ENCODE measurements around the gene CELF5.

The CELF5 gene

DNA sequence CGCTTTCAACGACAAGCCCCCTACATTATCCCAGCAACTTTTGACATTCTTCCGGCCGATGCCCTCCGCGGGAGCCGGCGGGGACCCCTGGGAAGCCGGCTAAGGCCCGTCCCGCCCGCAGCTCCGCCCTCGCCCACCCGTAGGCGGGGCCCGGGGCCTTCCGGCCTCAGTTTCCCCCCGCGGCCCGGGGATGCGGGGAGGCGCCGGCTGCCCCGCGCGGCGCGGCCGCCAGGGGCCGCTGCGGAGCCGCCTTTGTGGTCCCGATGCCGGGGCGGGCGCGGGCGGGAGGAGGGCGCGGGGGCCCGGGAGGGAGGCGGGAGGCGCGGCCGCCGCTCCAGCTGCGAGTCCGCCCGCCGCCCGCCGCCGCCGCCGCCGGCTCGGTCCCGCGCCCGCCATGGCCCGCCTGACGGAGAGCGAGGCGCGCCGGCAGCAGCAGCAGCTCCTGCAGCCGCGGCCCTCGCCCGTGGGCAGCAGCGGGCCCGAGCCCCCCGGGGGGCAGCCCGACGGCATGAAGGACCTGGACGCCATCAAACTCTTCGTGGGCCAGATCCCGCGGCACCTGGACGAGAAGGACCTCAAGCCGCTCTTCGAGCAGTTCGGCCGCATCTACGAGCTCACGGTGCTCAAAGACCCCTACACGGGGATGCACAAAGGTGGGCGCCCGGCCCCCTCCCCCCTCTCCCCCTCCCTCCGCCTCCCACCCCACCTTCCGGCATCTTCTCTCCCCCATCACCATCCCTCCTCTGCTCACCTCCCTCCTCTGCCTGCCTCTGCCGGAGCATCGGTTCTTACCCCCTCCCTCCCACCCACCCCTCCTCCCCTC lies at the start of gene CELF5:
CELF5 (plus strand) TSS at position 316 of the 823 bp plus-strand sequence; CDS start at position 395, 79 bp downstream.
- H3K4me3 ChIP-seq (ENCODE audit: low read length) = peak within 1 kb of the TSS; percentile 69
- H3K9me3 ChIP-seq (ENCODE audit: low read length) = no peaks in the 10 kb centered on the region
- H3K27me3 ChIP-seq (ENCODE audit: insufficient read depth, low read length) = no peaks in the 10 kb centered on the region
- peaks cover 16% of the 10 kb centered on the region for H3K4me1 ChIP-seq (ENCODE audit: insufficient read depth, low read length)
- no peak within 1 kb of the TSS for H2AFZ ChIP-seq (ENCODE audit: low read depth, low read length)
- H3K36me3 ChIP-seq (ENCODE audit: insufficient read depth, low read length) = no peaks in the 10 kb centered on the region

DNA sequence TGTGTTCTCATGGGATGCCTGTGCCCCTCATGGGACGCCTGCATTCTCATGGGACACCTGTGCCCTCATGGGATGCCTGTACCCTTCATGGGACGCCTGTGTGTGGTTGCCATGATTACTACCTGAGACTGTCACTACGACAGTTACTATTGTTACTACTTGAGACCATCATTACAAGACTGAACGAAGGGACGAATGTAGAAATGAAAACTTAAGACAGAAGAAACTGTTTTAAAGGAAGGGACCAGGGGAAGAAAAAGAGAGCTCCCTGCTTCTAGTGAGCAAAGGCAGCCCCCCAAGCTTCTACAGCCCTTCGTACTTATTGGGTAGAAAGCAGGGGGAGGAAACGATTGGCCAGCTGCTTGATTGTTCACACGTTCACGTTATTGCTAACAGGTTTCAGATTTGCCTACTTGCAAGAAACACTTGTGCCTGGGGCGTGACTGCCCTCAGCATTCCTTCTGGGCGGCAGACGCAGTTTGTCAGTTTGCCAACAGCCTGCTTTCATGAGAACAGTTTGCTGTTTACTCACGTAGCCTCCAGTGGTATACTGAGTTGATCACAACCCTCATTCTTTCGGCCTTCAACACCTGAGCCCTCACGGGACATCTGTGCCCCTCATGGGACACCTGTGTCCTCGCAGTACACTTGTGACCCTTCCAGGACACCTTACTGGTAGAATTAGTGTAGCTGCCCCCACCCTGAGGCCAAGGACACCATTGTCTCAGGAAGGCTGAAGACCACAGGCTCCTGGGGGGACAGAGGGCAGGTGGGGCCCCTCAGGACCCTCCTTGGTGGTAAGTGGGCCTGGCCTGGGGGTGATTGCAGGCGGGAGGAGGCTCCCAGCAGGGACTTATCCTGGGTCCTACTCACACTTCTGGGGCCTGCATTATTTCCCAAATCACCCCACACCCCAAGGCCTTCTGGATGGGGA lies 48.4 kb upstream of the CELF5 start:
- Histone ChIP-seq H3K4me1 (ENCODE audit: insufficient read depth, low read length) (no peaks in the 10 kb centered on the region), H2AFZ (ENCODE audit: low read depth, low read length) (no peak overlapping the region), H3K27me3 (ENCODE audit: insufficient read depth, low read length) (no peaks in the 10 kb centered on the region), H3K4me3 (ENCODE audit: low read length) (no peak overlapping the region), H3K9me3 (ENCODE audit: low read length) (no peaks in the 10 kb centered on the region), H3K36me3 (ENCODE audit: insufficient read depth, low read length) (no peaks in the 10 kb centered on the region)

DNA sequence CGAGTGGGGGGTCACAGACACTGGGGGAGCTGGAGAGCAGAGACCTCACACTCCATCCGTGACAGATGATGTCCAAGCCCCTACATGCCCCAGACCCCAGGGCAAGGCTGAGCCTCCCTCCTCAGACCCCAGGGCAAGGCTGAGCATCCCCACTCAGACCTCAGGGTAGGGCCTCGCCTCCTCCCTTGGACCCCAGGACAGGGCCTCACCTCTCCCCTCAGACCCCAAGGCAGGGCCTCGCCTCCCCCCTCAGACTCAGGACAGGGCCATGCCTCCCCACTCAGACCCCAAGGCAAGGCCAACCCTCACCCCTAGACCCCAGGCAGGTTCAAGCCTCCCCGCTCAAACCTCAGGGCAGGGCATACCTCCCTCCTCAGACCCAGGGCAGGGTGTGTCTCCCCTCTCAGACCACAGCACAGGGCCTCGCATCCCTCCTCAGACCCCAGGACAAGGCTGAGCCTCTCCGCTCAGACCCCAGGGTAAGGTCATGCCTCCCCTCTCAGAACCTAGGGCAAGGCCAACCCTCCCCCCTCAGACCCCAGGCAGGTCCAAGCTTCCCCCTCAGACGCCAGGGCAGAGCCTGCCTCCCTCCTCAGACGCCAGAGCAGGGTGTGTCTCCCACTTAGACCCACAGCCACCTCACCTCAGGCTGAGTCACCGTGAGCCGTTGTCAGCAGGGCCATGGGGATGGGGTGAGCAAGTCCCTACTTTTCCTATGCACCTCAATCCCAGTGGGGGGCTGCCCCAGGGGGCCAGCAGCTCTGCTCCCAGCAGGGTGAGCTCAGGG lies 47.6 kb upstream of the CELF5 start:
- Histone ChIP-seq H3K4me3 (ENCODE audit: low read length) (no peak overlapping the region), H3K36me3 (ENCODE audit: insufficient read depth, low read length) (no peaks in the 10 kb centered on the region), H3K27me3 (ENCODE audit: insufficient read depth, low read length) (no peaks in the 10 kb centered on the region), H2AFZ (ENCODE audit: low read depth, low read length) (no peak overlapping the region), H3K9me3 (ENCODE audit: low read length) (no peaks in the 10 kb centered on the region), H3K4me1 (ENCODE audit: insufficient read depth, low read length) (no peaks in the 10 kb centered on the region)

DNA sequence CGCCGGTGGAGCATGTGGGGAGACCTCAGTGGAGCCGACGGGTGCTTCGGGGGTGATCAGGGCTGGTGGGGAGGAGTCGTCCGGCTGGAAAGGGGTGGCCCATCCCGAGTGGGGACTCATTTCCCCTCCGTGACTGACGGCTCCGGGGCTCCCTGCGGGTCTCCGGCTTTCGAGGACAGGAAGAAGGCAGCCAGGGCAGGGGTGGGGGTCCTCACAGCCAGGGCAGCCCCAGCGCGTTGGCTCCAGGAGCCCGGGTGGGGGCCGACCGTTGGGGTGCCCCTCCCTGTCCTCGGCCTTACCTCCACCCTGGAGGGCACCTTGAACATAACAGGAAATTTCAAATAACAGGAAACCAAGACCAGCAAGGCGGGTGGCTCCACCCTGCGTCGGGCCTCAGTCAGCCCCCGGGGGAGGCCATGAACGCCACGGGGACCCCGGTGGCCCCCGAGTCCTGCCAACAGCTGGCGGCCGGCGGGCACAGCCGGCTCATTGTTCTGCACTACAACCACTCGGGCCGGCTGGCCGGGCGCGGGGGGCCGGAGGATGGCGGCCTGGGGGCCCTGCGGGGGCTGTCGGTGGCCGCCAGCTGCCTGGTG lies 46.0 kb upstream of the CELF5 start, which contains the start of gene S1PR4:
S1PR4 (plus strand) TSS at position 393 of the 596 bp plus-strand sequence; CDS start at position 417, 24 bp downstream.
- Histone ChIP-seq H3K36me3 (ENCODE audit: insufficient read depth, low read length) (no peaks in the 10 kb centered on the region), H3K9me3 (ENCODE audit: low read length) (no peaks in the 10 kb centered on the region), H3K27me3 (ENCODE audit: insufficient read depth, low read length) (no peaks in the 10 kb centered on the region), H3K4me1 (ENCODE audit: insufficient read depth, low read length) (no peaks in the 10 kb centered on the region), H2AFZ (ENCODE audit: low read depth, low read length) (no peak within 1 kb of the TSS), H3K4me3 (ENCODE audit: low read length) (no peak within 1 kb of the TSS)

DNA sequence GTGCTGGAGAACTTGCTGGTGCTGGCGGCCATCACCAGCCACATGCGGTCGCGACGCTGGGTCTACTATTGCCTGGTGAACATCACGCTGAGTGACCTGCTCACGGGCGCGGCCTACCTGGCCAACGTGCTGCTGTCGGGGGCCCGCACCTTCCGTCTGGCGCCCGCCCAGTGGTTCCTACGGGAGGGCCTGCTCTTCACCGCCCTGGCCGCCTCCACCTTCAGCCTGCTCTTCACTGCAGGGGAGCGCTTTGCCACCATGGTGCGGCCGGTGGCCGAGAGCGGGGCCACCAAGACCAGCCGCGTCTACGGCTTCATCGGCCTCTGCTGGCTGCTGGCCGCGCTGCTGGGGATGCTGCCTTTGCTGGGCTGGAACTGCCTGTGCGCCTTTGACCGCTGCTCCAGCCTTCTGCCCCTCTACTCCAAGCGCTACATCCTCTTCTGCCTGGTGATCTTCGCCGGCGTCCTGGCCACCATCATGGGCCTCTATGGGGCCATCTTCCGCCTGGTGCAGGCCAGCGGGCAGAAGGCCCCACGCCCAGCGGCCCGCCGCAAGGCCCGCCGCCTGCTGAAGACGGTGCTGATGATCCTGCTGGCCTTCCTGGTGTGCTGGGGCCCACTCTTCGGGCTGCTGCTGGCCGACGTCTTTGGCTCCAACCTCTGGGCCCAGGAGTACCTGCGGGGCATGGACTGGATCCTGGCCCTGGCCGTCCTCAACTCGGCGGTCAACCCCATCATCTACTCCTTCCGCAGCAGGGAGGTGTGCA lies 45.3 kb upstream of the CELF5 start:
- Histone ChIP-seq H3K27me3 (ENCODE audit: insufficient read depth, low read length) (no peaks in the 10 kb centered on the region), H3K9me3 (ENCODE audit: low read length) (no peaks in the 10 kb centered on the region), H2AFZ (ENCODE audit: low read depth, low read length) (no peak overlapping the region), H3K36me3 (ENCODE audit: insufficient read depth, low read length) (no peaks in the 10 kb centered on the region), H3K4me3 (ENCODE audit: low read length) (no peak overlapping the region), H3K4me1 (ENCODE audit: insufficient read depth, low read length) (no peaks in the 10 kb centered on the region)

DNA sequence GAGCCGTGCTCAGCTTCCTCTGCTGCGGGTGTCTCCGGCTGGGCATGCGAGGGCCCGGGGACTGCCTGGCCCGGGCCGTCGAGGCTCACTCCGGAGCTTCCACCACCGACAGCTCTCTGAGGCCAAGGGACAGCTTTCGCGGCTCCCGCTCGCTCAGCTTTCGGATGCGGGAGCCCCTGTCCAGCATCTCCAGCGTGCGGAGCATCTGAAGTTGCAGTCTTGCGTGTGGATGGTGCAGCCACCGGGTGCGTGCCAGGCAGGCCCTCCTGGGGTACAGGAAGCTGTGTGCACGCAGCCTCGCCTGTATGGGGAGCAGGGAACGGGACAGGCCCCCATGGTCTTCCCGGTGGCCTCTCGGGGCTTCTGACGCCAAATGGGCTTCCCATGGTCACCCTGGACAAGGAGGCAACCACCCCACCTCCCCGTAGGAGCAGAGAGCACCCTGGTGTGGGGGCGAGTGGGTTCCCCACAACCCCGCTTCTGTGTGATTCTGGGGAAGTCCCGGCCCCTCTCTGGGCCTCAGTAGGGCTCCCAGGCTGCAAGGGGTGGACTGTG lies 44.6 kb upstream of the CELF5 start:
- no peaks in the 10 kb centered on the region for H3K4me1 ChIP-seq (ENCODE audit: insufficient read depth, low read length)
- H3K27me3 ChIP-seq (ENCODE audit: insufficient read depth, low read length) = no peaks in the 10 kb centered on the region
- H2AFZ ChIP-seq (ENCODE audit: low read depth, low read length) = no peak overlapping the region
- no peaks in the 10 kb centered on the region for H3K9me3 ChIP-seq (ENCODE audit: low read length)
- no peaks in the 10 kb centered on the region for H3K36me3 ChIP-seq (ENCODE audit: insufficient read depth, low read length)
- no peak overlapping the region for H3K4me3 ChIP-seq (ENCODE audit: low read length)

DNA sequence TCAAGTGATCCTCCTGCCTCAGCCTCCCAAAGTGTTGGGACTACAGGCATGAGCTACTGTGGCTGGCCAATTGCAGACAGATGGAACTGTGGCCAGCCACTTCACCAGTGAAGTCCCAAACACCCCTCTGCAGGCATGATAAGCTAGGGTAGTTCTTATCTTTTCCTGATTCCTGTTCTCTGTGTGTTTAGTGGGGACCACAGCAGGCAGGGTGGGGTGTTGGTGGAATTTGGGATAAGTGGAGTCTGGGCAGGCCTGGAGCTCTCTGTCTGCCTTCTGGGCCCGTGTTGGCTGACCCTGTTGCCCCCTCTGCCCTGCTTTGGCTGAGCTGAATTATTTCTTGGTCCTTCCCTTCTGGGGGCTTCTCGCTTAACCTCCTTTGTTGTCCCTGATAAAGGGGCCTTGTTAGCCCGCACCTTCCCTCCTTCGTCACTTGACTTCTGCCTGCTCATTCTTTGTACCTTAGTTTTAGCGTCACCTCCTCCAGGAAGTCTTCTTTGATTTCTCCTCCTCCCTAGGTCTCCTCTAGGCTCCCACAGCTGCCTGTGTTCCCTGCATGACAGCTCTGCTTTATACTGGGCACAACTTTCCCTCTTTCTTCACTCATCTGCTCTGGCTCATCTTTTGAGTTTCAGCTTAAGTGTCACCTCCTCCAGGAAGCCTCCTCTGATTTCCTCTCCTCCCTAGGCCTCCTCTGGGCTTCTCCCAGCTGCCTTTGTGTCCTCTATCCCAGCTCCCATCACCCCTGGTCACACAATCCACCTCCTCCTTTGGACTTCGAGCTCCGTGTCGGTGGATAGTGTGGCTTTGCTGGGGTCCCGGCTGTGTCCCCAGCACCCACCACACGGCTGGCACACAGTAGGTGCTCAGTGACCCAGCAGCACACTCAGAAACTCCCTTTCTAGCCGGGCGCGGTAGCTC lies 40.5 kb upstream of the CELF5 start:
- Histone ChIP-seq H3K9me3 (ENCODE audit: low read length) (no peaks in the 10 kb centered on the region), H3K36me3 (ENCODE audit: insufficient read depth, low read length) (peaks cover 4% of the 10 kb centered on the region), H3K4me1 (ENCODE audit: insufficient read depth, low read length) (peaks cover 11% of the 10 kb centered on the region), H2AFZ (ENCODE audit: low read depth, low read length) (peak overlapping the region; percentile 92), H3K27me3 (ENCODE audit: insufficient read depth, low read length) (no peaks in the 10 kb centered on the region), H3K4me3 (ENCODE audit: low read length) (no peak overlapping the region)

DNA sequence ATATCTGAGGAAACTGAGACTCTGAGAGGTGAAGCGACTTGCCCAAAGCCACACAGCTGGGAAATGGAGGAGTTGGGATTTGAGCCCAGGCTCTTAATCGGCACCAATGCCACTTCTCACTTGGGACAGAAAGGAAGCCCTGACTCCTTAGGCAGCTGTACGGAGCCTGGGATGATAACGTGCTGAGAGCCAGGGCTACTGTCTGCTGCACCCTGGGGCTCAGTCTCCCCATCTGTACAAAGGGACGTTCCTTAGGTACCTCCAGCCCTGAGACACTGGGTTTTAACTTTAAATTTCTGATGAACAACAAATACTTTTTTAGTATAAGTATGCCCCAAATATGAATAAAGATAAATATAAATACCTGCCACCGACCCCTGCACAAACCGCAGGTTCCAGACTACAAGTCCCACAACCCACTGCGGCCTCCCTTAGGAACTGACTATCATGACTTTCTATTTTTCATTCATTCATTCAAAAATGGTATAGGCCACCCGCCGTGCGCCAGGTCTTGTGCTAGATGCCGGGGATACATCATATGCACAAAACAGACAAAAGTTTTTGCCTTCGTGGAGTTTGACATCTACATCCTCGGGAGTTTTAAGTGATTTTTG lies 39.5 kb upstream of the CELF5 start:
- peak overlapping the region; percentile 92 for H2AFZ ChIP-seq (ENCODE audit: low read depth, low read length)
- peak overlapping the region; percentile 85 for H3K4me3 ChIP-seq (ENCODE audit: low read length)
- peaks cover 8% of the 10 kb centered on the region for H3K36me3 ChIP-seq (ENCODE audit: insufficient read depth, low read length)
- H3K4me1 ChIP-seq (ENCODE audit: insufficient read depth, low read length) = peaks cover 11% of the 10 kb centered on the region
- no peaks in the 10 kb centered on the region for H3K9me3 ChIP-seq (ENCODE audit: low read length)
- no peaks in the 10 kb centered on the region for H3K27me3 ChIP-seq (ENCODE audit: insufficient read depth, low read length)

DNA sequence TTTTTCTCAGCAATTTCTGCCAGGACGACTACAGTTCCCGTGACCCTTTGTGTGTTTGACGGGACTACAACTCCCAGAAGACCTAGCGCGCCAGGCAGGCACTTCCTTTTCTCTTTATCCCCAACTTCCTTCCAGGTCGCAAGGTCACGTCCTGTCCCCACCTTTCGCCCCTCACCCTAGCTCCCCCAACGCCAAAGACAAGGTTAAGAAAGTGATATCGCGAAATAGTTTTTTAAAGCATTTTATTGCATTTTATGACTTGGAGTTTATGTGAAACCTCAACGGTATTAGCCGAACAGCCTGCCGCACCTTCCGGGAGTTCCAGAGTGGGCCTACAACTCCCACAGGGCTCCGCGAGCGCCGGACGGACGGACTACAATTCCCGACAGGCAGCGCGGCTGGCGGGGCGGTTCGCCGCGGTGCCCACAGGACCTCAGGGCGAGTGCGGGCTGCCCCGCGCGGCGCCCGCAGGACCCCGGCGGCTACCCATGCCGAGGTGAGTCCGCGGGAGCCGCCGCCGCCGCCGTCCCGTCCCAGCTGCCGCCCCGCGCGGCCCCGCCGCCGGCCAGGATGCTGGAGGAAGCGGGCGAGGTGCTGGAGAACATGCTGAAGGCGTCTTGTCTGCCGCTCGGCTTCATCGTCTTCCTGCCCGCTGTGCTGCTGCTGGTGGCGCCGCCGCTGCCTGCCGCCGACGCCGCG lies 38.9 kb upstream of the CELF5 start, which contains the start of gene NCLN:
NCLN (plus strand) TSS at position 470 of the 699 bp plus-strand sequence; CDS start at position 571, 101 bp downstream.
- Histone ChIP-seq H3K4me3 (ENCODE audit: low read length) (peak within 1 kb of the TSS; percentile 85), H2AFZ (ENCODE audit: low read depth, low read length) (peak within 1 kb of the TSS; percentile 92), H3K4me1 (ENCODE audit: insufficient read depth, low read length) (peaks cover 11% of the 10 kb centered on the region), H3K27me3 (ENCODE audit: insufficient read depth, low read length) (no peaks in the 10 kb centered on the region), H3K36me3 (ENCODE audit: insufficient read depth, low read length) (peaks cover 8% of the 10 kb centered on the region), H3K9me3 (ENCODE audit: low read length) (no peaks in the 10 kb centered on the region)

DNA sequence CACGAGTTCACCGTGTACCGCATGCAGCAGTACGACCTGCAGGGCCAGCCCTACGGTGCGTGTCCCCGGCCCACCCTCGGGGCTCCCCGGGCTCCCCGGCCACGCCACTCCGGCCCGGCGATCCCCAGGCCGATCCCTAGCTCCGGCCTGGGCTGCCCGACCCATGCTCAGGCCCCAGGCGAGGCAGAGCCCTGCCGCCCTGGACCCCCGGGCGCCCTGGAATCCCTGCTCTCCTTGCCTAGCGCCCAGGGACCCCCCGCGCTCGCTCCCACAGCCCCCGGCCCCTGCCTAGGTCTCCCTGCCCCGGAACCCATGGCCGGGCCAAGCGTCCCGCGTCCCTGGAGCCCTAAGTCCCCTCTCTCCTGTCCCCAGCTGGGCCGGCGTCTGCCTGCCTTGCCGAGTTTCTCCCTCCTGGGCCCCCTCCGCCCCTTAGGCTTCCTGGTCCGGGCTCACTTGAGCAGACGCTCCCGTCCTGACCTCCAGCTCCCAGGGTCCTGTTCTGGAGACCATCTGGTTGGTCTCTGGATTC lies 38.2 kb upstream of the CELF5 start:
- H3K27me3 ChIP-seq (ENCODE audit: insufficient read depth, low read length) = no peaks in the 10 kb centered on the region
- H3K4me3 ChIP-seq (ENCODE audit: low read length) = peak overlapping the region; percentile 85
- H3K9me3 ChIP-seq (ENCODE audit: low read length) = no peaks in the 10 kb centered on the region
- H3K4me1 ChIP-seq (ENCODE audit: insufficient read depth, low read length) = peaks cover 11% of the 10 kb centered on the region
- peak overlapping the region; percentile 92 for H2AFZ ChIP-seq (ENCODE audit: low read depth, low read length)
- H3K36me3 ChIP-seq (ENCODE audit: insufficient read depth, low read length) = peaks cover 8% of the 10 kb centered on the region

Measured in neuron (in vitro differentiated cells).